Panc1 (cell line): Measurements from ENCODE around the gene DELE1.

Experiments used
- POLR2AphosphoS5 ChIP-seq: IDR thresholded peaks from 2 replicates; pipeline ENCODE4 v1.6.1; 2012; ENCODE audit warnings: mild to moderate bottlenecking, low read depth, low read length, moderate library complexity
- SIN3A ChIP-seq: IDR thresholded peaks from 2 replicates; pipeline ENCODE4 v1.6.1; 2012; ENCODE audit warnings: low read depth, mild to moderate bottlenecking, low read length, moderate library complexity, borderline replicate concordance; ENCODE audit not compliant: insufficient read depth
- TCF7L2 ChIP-seq: IDR thresholded peaks from 2 replicates; pipeline ENCODE4 v1.6.1; 2011; ENCODE audit warnings: mild to moderate bottlenecking, low read depth, low read length, inconsistent platforms
- TF ChIP-seq, protein P1 (sequence below), 2 experiments: IDR thresholded peaks; 2 replicates each; pipeline ENCODE4 v1.6.1; 2011 to 2012; ENCODE audit warnings: low read depth in 2 of 2, control low read depth in 1 of 2, low read length in 1 of 2, mild to moderate bottlenecking in 1 of 2, moderate library complexity in 1 of 2; ENCODE audit not compliant: insufficient read depth in 1 of 2
- TF ChIP-seq, protein P2 (sequence below): fragments of 450-650 bp; IDR thresholded peaks from 2 replicates; pipeline ENCODE4 v1.5.1; 2017; ENCODE audit warnings: mild to moderate bottlenecking

DNA sequence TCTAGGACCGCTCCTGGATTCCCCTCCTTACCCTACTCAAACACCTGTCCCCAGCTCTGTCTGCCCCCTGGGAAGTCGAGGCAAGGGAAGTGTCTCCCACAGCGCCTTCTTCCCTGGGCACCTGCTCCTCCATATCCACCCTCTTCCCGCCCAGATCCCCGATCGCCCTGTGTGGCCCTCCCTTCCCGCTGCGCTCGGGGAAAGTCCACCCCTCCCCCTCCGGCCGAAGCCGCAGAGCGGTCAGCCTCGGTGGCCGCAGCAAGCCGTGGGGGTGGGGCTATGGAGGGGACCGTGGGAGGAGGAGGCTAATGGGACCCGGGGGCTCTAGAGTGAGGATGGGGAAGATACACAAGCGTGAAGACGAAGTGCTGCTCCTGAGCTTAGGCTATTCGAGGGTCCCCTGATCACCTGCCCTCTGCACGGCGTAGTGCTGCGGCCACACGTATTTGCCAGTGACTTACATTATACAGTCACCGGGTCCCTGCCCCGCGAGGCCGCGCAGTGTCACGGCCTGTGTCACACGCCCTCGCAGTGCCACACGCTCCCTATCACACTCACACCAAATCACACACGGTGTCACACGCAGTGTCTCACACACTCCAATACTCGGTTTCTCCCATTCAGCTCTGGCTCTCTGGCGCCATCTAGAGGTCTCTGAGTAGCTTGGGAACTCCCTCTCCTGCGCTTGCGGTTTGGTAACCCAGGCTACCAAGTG lies 44.8 kb upstream of the DELE1 start:
- TF ChIP-seq, protein P1, sequence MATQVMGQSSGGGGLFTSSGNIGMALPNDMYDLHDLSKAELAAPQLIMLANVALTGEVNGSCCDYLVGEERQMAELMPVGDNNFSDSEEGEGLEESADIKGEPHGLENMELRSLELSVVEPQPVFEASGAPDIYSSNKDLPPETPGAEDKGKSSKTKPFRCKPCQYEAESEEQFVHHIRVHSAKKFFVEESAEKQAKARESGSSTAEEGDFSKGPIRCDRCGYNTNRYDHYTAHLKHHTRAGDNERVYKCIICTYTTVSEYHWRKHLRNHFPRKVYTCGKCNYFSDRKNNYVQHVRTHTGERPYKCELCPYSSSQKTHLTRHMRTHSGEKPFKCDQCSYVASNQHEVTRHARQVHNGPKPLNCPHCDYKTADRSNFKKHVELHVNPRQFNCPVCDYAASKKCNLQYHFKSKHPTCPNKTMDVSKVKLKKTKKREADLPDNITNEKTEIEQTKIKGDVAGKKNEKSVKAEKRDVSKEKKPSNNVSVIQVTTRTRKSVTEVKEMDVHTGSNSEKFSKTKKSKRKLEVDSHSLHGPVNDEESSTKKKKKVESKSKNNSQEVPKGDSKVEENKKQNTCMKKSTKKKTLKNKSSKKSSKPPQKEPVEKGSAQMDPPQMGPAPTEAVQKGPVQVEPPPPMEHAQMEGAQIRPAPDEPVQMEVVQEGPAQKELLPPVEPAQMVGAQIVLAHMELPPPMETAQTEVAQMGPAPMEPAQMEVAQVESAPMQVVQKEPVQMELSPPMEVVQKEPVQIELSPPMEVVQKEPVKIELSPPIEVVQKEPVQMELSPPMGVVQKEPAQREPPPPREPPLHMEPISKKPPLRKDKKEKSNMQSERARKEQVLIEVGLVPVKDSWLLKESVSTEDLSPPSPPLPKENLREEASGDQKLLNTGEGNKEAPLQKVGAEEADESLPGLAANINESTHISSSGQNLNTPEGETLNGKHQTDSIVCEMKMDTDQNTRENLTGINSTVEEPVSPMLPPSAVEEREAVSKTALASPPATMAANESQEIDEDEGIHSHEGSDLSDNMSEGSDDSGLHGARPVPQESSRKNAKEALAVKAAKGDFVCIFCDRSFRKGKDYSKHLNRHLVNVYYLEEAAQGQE (IDR thresholded peaks at IDR 0.05; ENCODE audit: insufficient read depth in 1 of 2, low read depth in 2 of 2, low read length in 1 of 2): no peak
- TF ChIP-seq SIN3A: no peak
- TF ChIP-seq, protein P2, sequence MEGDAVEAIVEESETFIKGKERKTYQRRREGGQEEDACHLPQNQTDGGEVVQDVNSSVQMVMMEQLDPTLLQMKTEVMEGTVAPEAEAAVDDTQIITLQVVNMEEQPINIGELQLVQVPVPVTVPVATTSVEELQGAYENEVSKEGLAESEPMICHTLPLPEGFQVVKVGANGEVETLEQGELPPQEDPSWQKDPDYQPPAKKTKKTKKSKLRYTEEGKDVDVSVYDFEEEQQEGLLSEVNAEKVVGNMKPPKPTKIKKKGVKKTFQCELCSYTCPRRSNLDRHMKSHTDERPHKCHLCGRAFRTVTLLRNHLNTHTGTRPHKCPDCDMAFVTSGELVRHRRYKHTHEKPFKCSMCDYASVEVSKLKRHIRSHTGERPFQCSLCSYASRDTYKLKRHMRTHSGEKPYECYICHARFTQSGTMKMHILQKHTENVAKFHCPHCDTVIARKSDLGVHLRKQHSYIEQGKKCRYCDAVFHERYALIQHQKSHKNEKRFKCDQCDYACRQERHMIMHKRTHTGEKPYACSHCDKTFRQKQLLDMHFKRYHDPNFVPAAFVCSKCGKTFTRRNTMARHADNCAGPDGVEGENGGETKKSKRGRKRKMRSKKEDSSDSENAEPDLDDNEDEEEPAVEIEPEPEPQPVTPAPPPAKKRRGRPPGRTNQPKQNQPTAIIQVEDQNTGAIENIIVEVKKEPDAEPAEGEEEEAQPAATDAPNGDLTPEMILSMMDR: peak; percentile 97
- no peak for TF ChIP-seq POLR2AphosphoS5
- no peak for TF ChIP-seq TCF7L2
